NCI-H146 treated with DMSO at 0.1 percent for 48 hours (cell line): ENCODE data around the gene APBA2.

Experiments used
- DNase-seq: peaks from one replicate; lab custom pipeline; 2025; ENCODE audit not compliant: unreplicated experiment; lab: John Stamatoyannopoulos, UW

Gene APBA2

DNA sequence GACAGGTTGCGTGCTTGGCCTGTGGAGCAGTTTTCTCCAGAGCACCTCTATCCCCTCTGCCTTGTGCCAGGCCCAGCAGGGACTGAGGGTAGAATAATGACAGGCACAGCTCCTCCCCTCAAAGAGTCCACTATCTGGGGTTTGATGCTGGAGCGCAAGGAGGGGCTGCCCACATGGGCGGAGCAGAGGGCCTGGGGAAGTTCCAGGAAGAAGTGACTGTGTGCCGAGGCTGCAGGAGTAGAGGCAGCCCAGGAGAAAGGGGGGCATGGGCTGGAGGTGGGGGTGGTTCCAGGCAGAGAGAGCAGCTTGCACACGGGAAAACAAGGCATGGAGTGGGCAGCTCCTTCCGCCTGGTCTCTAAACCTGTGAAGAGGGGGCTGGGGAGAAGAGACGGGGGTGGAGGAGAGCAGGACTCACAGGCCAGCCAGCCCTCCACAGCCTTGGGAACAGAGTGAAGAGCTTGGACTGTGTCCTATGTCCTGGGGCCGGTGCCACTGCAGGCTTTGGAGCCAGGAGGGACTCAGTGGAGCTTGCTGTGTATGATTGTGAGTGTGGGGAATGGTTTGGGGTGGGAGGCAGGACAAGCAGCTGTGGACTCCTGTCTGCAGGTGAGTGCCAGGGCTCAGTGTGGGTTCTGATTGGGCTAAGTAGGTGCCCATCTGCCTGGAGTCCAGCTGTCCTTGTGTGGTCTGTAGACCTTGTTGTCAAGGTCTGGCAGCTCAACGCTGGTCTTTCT, 48.1 kb downstream of the APBA2 start:
- no peak for DNase-seq

DNA sequence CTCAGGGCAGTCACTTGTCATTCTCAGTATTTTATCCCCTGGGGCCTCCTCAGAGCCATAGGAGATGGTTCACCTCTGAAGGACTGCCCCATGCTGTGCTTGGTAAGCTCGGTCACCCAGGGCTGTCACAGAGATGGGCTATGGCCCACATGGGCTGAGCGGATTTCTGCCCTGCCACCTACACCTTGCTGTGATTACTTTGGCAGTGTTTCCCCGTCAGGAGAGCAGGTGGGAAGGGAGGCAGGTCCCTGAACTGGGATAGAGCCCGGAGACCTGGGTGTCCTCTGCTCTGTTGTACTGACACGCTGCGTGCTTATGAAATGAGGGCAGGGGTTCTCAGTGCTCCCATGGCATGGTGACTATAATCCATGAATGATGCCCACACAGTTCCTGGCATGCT, 48.9 kb downstream of the APBA2 start:
- no peak for DNase-seq

DNA sequence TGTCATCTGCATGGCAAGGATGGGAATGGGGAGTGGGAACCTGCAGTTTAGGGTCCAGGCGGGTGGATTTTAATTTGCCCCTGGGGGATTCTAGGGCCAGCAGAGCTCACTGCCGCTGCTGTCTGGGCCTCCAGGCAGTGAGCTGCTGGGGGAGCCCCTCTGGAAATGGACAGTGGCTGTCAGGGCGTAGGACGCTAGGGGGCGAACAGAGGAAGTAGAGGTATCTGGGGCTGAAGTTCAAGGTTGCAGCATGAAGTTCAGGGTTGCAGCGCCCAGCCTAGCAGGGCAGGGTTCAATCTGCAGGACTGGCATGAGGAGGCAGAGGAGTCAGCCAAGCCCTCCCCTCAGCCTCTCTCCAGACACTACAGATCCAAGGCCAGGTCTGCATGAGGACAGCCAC, 49.5 kb downstream of the APBA2 start:
- no peak for DNase-seq

DNA sequence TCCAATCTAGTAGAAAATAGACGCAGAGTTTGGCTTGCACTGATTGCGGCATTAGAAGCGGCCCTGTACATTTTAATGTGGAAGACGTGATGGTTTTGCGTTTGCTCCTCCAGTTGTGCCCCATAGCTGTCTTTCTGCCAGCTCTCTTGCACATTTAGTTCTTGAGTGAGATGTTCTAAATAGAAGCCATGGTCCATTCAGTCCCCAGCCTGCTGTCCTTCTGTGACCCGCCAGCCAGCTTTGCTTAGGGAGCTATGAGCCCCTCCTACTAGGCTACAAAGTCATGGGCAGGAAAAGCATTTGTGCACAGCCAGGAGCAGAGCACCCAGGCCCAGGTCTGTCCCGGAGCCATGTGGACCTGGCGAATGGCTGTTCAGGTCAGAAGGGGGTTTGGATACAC, 50.3 kb downstream of the APBA2 start:
- no peak for DNase-seq

DNA sequence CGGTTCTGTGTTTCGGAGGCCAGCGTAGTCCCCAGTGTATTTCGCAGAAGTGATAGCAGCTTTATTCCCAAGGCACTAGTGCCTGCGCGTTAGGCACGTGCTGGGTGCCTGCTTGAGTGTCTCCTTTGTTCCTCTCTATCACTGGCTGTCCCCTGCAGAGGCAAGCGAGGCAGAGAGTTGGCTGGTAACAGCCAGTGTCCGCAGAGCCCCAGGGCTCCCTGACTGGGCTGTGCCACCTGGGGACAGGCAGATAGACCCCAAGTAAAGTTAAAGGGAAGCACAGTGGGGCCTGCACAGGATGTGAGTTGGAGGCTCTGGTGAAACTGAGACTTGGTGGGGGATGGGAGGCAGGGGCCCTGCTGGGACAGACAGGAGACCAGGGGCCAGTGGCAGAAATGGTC, 50.7 kb downstream of the APBA2 start:
- DNase-seq = no peak

DNA sequence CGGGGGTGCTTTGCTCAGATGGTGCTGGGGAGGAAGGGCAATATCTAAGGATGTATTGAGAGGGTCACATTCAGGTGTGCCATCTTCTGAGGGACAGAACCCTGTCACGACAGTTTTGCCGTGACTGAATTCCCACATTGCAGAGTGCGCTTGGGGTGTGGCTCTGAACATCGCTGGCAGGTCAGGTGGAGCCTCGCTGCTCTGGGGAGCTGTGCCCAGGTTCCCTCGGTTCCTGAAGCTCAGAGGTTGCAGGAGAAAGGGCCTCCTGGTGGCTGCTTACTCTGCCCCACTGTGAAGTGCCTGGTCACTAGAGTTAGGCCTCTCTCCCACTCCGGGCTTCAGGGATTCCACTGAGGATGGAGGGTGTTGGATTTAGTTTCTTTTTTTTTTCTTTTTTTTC, 51.5 kb downstream of the APBA2 start:
- DNase-seq = no peak

DNA sequence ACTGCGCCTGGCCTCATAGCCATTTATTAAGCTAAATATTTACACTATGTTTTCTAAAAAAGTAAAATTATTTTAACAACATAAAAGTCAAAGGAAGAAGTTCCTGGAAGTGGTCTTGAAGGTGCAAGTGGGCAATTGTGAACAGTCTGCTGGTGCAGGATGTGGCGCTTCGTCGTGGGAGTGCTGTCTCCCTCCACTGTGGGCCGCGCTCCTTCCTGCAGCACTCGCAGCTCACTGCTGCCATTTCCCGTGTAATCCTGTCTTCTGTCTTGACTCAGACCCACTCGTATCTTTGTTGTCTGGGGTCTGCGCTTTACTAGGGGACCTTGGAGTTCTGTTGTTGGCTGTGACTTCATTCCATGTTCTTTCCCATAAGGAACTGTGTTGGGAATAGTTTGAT, 56.3 kb downstream of the APBA2 start:
- no peak for DNase-seq

DNA sequence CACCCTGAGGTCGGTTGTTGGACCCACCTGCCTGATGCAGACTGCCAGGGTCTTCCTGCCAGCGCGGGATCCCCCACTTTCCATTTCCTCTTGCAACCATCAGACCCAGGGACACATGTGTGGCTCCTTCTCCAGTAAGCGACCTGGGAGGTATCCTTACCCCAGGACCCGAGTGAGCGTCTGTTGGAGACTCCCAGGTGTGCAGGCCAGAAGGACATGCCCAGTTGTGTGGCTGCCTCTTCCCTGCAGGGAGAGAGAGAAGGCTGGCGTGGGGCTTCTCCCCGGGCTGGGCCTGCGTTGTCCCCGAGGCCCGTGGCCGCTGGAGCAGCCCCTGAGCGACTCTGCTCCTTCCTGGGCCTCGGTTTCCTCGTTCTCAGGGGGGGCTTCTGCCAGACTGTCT, 56.8 kb downstream of the APBA2 start:
- DNase-seq = no peak

DNA sequence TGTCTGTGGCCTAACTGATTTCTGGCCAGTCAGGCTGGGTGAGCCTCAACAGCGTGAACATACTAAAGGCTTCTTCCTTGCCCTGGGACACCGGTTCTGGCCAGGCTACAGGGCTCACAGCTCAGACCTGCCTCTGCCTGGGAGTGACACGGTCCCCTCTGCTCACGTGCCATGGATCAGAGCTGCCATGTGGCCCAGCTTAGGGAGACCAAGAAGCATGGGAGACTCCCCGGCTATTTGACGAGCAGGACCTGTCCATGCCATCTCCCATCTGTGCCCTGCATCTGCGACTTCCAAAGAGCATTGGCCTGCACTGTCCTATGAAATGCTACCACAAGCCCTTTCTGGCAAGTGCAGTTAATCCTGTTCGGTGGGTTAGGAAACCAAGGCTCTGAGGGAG, 57.4 kb downstream of the APBA2 start:
- no peak for DNase-seq

DNA sequence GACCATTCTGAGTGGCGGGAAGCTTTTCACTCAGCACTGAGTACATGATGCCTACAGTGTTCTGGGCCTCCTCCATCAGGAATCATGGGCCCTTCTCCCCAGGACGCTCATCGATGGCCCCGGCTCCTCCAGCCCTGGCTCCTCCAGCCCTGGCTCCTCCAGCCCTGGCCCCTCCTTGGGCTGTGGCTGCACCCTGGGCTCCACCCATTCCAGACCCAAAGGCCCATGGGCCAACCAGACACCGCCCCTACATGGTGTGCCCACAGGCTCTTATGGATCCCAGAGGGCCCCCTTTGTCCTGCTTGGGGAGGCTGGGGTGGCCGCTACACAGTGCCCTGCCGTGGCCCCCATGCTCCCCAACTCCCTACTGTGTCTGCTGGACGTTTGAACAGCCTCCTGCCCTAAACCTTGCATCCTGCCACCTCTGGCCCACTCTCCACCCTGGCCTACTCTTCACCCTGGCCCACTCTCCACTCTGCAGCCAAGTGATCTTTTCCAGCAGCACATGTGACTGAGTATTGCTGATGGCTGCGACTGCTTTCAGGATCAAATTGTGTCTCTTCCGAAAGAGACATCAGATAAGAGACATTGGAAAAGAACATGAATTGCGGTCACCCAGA, 57.9 kb downstream of the APBA2 start:
- no peak for DNase-seq

DNA sequence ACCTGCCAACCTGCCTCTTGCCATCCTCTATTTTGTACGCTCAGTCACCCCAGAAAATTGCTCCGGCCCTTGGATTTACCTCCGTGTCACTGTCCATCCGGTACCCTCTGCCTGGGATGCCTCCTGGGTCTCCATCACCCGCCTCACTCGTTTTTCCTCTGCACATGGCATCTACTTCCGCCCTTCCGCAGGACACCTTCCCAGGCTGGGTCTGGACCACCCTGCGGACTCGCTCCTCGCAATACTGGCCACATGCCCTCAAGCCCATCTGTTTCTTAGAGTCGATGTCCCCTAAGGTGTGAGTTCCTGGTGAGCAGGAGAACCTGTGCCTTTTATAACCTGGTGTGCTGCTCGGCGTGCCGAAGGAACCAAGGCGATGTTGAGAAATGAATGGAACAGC, 58.5 kb downstream of the APBA2 start:
- DNase-seq = no peak

DNA sequence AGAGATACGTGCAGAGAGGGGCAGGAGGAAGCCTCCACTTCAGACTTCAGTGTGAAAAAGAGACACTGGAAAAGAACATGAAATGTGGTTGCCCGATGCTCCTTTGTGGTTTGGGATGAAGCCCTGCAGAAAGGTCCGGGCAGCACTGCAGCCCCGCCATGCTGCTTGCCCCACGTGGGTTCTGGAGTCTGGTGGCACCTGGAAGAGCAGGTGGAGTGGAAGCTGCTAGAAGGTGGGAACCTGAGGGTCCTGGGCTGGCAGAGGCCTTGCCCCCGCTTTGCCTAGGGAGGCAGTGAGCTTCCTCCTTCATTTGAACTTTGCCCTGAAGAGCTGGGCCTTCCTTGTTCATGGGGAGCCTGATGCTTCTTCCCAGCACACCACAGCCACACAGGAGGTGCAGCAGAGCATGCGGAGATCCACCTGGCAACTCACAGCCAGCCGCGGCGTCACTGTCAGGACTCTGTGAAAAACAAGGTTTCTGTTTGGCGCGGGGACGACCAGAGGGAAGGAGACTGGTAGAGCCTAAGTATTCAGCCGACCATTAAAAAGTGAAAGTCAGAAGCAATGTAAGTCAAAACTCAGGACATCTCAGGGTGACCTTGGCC, 59.0 kb downstream of the APBA2 start:
- DNase-seq = no peak

DNA sequence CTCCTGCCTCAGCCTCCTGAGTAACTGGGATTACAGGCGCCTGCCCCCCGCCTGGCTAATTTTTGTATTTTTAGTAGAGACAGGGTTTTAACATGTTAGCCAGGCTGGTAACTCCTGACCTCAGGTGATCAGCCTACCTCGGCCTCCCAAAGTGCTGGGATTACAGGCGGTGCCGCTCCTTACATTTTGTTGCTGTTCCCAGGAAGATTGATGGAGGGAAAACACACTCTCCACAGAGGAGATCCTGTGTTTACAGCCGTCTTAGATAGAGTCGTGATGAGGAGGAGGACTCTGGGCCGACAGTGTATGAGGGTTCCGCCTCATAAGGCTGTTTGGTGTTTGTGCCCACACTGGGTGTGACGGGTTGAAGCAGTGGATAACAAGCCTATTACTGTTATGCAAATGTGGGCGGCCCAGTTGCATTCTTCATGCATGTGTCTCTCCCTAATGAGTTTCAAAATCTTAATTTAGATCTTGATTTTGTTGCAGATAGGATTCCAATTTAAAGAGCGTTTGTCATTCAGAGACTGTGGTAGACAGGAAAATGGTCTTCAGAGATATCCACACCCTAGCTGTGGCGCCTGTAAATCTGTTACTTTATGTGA, 60.0 kb downstream of the APBA2 start:
- no peak for DNase-seq

DNA sequence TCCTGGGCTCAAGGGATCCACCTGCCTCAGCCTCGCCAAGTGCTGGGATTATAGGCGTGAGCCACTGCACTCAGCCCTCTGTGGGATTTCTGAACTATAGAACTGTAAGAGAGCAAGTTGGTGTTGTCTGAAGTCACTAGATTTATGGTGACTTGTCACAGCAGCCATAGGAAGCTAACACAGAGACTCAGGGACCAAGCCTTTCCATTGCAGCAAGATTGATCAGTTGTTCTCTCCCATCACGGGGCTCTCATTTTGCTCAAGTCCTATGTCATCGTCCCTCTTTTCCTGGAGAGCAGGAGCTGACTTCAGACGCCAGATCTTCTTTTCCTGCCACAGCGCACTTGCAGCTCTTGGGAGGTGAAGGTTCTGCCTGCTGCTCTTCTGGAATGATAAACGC, 61.0 kb downstream of the APBA2 start:
- no peak for DNase-seq

DNA sequence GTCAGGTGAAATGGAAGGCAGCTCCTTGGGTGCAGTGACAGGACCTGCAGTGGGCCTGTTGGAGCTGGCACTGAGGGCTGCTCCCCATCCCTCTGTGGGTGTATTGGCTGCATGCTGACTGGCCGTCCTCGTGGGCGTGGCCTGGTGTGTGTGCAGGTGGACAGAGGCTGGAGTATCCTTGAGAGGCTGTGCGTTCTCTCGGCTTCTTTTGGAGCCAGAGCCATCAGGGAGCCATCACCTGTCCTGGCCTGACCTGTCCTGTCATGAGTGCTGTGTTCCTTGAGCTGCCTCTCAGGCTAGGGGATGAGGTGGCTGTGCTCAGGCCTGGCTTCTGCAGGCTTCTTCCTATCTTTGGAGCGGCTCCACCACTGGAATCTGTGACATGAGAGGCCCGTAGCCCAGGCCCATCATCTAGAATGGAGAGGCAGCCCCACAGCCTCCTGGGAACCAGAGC, 61.5 kb downstream of the APBA2 start:
- no peak for DNase-seq

DNA sequence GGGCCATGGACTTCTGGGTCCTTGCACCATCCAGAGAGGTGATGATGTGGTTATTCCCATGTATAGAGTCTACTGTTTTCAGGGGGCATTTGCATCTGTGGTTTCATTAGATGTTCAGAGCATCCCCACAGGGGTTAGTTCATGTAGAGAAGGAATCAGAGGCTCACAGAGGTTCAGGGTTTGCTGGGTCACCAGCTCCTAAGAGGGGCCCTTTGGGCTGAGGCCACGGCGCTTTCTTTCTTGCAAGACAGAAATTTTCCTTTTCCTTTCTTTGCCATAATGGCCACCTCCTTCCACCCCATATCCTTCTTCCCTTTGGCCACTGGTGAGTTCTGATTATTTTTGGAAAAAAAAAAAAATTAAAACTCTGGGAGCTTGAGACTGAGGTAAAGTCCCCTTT, 62.3 kb downstream of the APBA2 start:
- DNase-seq = no peak

DNA sequence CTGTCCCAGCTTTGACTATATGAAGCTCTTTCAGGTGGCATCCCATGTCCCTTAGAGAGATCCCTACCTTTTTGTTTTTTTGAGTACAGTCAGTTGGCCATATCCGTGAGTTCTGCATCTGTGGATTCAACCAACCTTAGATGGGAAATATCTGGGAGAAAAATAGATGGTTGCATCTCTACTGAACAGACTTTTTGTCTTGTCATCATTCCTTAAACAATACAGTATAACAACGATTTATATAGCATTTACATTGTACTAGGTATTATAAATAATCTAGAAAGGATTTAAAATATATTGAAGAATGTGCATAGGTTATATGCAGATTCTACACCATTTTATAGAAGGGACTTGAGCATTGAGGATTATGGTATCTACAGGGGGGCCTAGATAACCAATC, 65.1 kb downstream of the APBA2 start:
- no peak for DNase-seq

DNA sequence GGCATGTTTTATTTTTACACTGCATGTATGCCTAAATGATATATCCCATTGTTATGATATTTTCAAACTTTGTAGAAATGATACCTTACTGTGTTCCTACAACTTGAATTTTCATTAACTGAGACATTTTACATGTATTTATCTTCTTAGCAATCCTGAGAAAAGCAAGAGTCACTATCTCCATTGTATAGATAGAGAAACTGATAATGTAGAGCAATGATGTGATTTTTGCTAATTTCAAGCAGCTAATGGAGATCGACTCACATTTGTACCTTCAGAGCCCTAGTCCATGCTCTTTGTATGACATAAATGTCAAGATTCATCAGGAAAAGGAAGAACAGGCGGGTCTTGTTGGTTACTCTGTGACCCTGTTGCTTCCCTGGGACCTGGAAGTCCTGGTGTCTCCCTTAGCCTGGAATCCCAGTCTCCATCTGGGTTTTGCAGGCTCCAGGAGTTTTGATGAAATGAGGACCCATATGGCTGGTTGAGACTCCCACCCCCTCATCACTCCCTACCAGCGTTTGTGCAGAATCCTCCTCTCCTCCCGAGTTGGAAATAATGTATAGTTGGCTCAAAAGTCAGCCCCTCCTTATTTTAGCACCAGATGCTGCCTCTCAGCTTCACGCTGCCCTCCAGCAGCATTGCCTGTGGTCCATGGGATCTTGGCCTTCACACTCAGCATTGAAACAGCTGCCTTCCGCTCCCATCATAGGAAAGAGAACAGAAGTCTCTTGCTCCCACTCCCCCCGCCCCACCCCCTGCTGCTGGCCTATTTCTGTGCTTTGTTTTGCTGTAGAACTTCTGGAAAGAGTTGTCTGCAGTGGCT, 67.1 kb downstream of the APBA2 start:
- DNase-seq = no peak

DNA sequence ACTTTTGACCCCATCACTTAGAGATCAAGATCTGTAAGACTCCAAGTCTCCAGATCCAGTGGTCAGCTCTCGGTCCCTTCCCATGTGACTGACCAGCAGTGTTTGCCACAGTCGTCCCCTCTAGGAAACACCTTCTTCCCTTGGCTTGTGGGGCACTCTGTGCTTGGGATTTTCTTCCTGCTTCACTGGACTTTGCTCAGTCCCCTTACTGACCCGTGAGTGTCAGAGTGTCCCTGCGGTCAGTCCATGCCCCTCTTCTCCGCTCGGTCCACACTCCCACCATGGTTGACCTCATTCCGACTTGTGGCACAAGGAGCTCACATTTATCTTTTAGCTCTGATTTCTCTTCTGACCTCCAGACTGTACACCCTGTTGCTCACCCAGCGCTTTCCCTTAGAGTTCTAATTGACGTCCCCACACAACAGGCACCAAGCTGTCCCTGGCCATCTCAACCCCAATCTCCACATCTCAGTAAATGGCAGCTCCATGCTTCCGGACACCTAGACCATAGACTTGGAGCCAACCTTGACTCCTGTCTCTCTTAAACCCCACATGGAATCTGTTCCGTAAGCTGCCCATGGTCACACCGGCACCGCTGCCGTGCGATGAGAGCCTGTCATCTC, 67.9 kb downstream of the APBA2 start:
- no peak for DNase-seq

DNA sequence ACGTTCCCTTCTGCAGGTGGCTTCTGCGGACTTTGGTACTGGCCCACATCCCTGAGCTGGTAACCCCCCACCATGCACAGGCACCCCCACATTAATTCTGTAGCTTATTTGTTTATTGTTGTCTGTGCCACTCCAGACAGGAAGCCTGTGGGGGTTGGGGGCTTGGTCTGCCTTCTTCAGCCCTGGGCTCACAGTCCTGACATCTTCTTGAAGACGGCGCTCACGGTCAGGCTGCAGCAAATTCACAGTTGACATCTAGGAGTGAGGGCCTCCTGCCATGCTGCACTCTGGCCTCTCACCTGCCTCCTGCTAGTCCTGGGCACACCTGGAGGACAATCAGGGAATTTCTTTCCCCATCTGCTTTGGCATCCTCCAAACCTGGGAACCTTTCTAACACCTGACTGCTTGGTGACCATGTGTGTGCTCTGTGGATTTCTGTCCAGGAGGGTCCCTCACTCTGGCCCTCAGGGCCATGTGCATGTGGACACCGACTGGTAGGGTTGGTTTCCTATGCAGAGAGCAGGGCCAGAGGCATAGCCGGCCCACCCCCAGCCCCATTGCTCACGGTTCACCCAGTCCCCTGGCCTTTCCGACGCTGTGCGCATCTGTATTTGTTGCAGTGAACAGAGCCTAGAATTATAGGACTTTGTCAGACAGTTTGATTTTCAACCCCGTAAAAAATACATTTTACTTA, 68.8 kb downstream of the APBA2 start:
- no peak for DNase-seq
